Endodermal cell (in vitro differentiated cells): Measurements from ENCODE around the gene CELF2. TPM values are rescaled to one million over a fixed set of nuclear protein-coding genes. Genes with fewer than 3 reads are reported as not detected.

Experiments used
- DNase-seq: peaks from one replicate; pipeline ENCODE4 v3.0.0-alpha.2; 2017
- H3K27ac ChIP-seq: 2 replicates; pipeline ENCODE4 v1.5.1; 2013; ENCODE audit warnings: mild to moderate bottlenecking, low read depth, low read length, moderate library complexity
- H3K27me3 ChIP-seq: 2 replicates; pipeline ENCODE4 v1.6.1; 2013; ENCODE audit warnings: mild to moderate bottlenecking, low read length, moderate library complexity; ENCODE audit not compliant: insufficient read depth, control insufficient read depth, poor library complexity, severe bottlenecking
- H3K36me3 ChIP-seq: 2 replicates; pipeline ENCODE4 v1.7.0; 2013; ENCODE audit warnings: mild to moderate bottlenecking, low read length, moderate library complexity; ENCODE audit not compliant: control insufficient read depth, insufficient read depth
- H3K4me1 ChIP-seq: one replicate; pipeline ENCODE4 v1.7.0; 2013; ENCODE audit warnings: low read length; ENCODE audit not compliant: control insufficient read depth, insufficient read depth
- H3K4me3 ChIP-seq: 2 replicates; pipeline ENCODE4 v1.5.1; 2013; ENCODE audit warnings: mild to moderate bottlenecking, low read length, moderate library complexity
- H3K9ac ChIP-seq: 2 replicates; pipeline ENCODE4 v1.6.1; 2013; ENCODE audit warnings: mild to moderate bottlenecking, low read length, moderate library complexity; ENCODE audit not compliant: poor library complexity, severe bottlenecking; ENCODE audit errors: extremely low read depth
- H3K9me3 ChIP-seq: 2 replicates; pipeline ENCODE4 v1.6.1; 2013; ENCODE audit warnings: mild to moderate bottlenecking, low read length, moderate library complexity; ENCODE audit not compliant: control insufficient read depth
- H3K27ac Mint-ChIP-seq: 2 replicates; pipeline ENCODE4 v1.8.0; 2020; ENCODE audit warnings: mixed read lengths
- H3K27me3 Mint-ChIP-seq: 2 replicates; pipeline ENCODE4 v1.8.0; 2021; ENCODE audit warnings: mild to moderate bottlenecking, mixed read lengths; ENCODE audit not compliant: insufficient read depth
- H3K36me3 Mint-ChIP-seq: 2 replicates; pipeline ENCODE4 v1.8.0; 2020; ENCODE audit warnings: low read depth, mixed read lengths
- H3K4me1 Mint-ChIP-seq: 2 replicates; pipeline ENCODE4 v1.8.0; 2020; ENCODE audit warnings: mixed read lengths
- H3K4me3 Mint-ChIP-seq: 2 replicates; pipeline ENCODE4 v1.8.0; 2020; ENCODE audit warnings: mild to moderate bottlenecking, moderate library complexity, mixed read lengths
- H3K9me3 Mint-ChIP-seq: 2 replicates; pipeline ENCODE4 v1.8.0; 2020; ENCODE audit warnings: mild to moderate bottlenecking, mixed read lengths
- WGBS, 2 experiments: methylation state at CpG; one replicate each; pipeline versions ENCODE4 v1.1.5 to v1.1.7; 2013; ENCODE audit warnings: missing lambda C conversion rate in 2 of 2, mixed read lengths in 1 of 2; ENCODE audit not compliant: insufficient coverage in 1 of 2, insufficient read length in 1 of 2; 5-methylcytosine and 5-hydroxymethylcytosine counted together
- total RNA-seq, 2 donors: library from RNA; stranded (reverse); fragmentation: NEBNext Ultra II Directional in 1 of 2; extraction: Animal tissue kit (Norgen Biotek cat#: 25700) in 1 of 2; gene quantifications; 2 replicates in 1 of 2; 3 replicates in 1 of 2; pipeline ENCODE4 v1.2.1, GENCODE V29; 2021
- TF ChIP-seq, protein P1 (sequence below): fragments of 200-600 bp; sonication (generic); conservative IDR thresholded peaks from 2 replicates; pipeline ENCODE4 v1.5.0; 2021; ENCODE audit warnings: antibody characterized with exemption, mild to moderate bottlenecking

Gene CELF2
- total RNA-seq, 2 donors from 2014 or later: 79.9 to 96.1 TPM

DNA sequence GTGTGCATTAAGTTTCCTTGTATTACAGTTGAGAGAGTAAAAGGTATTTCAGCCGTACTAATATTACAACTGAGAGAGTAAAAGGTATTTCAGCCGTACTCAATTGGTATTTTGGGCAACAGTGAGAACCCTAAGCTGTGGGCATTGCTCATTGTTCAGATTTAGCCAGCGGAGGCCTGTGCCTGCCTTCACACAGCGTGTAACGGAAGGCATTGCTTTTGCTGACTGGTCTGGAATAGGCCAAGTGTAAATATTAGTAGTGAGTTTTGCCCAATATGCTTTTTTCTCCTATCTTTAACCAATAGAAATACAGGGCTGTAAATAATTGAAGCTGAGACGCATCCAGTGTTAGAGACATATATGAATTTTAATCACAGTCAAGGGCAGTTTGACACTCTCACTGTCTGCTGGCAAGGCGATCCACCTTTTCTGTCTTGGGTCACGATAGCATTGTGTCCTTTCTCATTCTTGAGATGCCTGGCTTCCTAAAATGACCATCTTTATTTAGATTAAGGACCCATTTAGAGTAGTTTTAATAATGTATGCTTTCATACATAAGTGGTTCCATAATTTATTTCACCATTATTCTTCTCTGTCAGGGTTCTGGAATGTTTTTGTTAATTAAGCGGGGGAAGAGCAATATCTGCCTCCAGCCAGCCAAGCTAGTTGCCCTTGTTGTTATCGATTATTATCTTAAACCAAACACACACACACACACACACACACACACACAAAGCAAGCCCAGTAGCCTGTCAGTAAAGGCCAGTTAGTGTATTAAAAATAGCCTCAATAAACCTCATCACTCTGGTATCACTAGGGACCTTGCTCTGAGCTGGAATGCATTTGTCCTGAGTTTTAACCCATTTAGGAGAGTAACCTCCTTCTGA lies 130.7 kb downstream of the CELF2 start:
- H3K27me3 Mint-ChIP-seq: no peaks in the 10 kb centered on the region
- no peak overlapping the region for H3K4me3 Mint-ChIP-seq
- peaks cover 7% of the 10 kb centered on the region for H3K36me3 ChIP-seq
- H3K9ac ChIP-seq: no peak overlapping the region
- no peak overlapping the region for H3K4me3 ChIP-seq
- H3K9me3 ChIP-seq: no peaks in the 10 kb centered on the region
- H3K27me3 ChIP-seq: no peaks in the 10 kb centered on the region
- TF ChIP-seq, protein P1, sequence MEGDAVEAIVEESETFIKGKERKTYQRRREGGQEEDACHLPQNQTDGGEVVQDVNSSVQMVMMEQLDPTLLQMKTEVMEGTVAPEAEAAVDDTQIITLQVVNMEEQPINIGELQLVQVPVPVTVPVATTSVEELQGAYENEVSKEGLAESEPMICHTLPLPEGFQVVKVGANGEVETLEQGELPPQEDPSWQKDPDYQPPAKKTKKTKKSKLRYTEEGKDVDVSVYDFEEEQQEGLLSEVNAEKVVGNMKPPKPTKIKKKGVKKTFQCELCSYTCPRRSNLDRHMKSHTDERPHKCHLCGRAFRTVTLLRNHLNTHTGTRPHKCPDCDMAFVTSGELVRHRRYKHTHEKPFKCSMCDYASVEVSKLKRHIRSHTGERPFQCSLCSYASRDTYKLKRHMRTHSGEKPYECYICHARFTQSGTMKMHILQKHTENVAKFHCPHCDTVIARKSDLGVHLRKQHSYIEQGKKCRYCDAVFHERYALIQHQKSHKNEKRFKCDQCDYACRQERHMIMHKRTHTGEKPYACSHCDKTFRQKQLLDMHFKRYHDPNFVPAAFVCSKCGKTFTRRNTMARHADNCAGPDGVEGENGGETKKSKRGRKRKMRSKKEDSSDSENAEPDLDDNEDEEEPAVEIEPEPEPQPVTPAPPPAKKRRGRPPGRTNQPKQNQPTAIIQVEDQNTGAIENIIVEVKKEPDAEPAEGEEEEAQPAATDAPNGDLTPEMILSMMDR: no peak
- WGBS, 2 experiments: 88 to 91% methylated on average over 6 to 10 of the region's 10 CpGs
- no peak for DNase-seq
- H3K4me1 ChIP-seq: peaks cover 22% of the 10 kb centered on the region
- H3K27ac ChIP-seq: no peak overlapping the region
- H3K4me1 Mint-ChIP-seq: peaks cover 71% of the 10 kb centered on the region
- peak overlapping the region; percentile 41 for H3K27ac Mint-ChIP-seq
- no peaks in the 10 kb centered on the region for H3K9me3 Mint-ChIP-seq
- peaks cover 2% of the 10 kb centered on the region for H3K36me3 Mint-ChIP-seq

DNA sequence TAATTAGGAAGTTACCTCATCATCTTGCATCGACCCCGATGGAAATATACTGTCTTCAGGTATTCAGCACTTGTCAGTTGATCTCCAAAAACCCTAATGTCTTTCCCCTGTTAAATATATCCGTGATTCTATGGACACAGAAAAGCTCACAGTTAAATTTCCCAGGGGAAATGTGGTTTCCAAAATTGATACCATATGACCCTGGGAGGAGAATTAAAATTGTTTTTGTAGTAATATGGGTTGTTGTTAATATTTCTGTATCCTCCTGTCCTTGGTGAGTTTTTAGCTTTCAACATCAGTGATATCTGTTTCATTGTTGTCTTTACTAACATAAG lies 132.1 kb downstream of the CELF2 start:
- no peak for DNase-seq
- 94 to 100% methylated on average over 3 of the region's 3 CpGs for WGBS, 2 experiments
- H3K9me3 ChIP-seq: no peaks in the 10 kb centered on the region
- no peaks in the 10 kb centered on the region for H3K27me3 ChIP-seq
- Mint-ChIP-seq H3K4me1 (peaks cover 84% of the 10 kb centered on the region), H3K27ac (no peak overlapping the region), H3K36me3 (no peaks in the 10 kb centered on the region), H3K4me3 (no peak overlapping the region), H3K27me3 (no peaks in the 10 kb centered on the region), H3K9me3 (no peaks in the 10 kb centered on the region)
- no peak overlapping the region for H3K27ac ChIP-seq
- H3K9ac ChIP-seq: no peak overlapping the region
- peaks cover 31% of the 10 kb centered on the region for H3K4me1 ChIP-seq
- H3K4me3 ChIP-seq: no peak overlapping the region
- H3K36me3 ChIP-seq: no peaks in the 10 kb centered on the region
- TF ChIP-seq, protein P1: no peak

DNA sequence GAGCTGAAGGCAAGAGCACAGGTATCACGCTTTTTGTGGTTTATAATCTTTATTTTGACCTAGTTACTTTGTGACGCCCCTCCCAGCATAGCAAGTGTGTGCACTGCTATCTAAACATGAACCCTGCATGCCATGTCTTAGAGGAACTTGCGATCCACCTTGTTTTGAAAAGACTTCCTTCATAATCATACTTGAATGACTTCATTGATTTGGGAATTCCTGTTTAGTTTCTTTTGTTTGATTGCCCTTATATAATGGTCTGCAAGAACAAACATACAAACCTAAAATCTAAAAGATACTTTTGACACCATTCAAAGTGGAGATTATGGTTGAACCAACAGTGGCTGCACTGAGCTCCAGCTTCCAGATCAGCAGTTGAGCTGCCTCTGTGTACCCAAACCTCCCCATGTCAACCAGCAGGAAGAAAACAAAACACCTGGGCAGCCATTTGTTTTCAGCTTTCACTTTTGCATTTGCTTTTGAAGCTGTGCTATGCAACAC lies 132.6 kb downstream of the CELF2 start:
- DNase-seq: no peak
- Mint-ChIP-seq H3K9me3 (no peaks in the 10 kb centered on the region), H3K4me1 (peaks cover 84% of the 10 kb centered on the region), H3K4me3 (no peak overlapping the region), H3K36me3 (peaks cover under 1% of the 10 kb centered on the region), H3K27me3 (no peaks in the 10 kb centered on the region), H3K27ac (no peak overlapping the region)
- whole genome bisulfite sequencing, 2 experiments: 94 to 100% methylated on average over 2 to 3 of the region's 3 CpGs
- H3K4me1 ChIP-seq: peaks cover 26% of the 10 kb centered on the region
- no peaks in the 10 kb centered on the region for H3K27me3 ChIP-seq
- no peaks in the 10 kb centered on the region for H3K36me3 ChIP-seq
- no peaks in the 10 kb centered on the region for H3K9me3 ChIP-seq
- H3K27ac ChIP-seq: no peak overlapping the region
- TF ChIP-seq, protein P1: no peak
- H3K9ac ChIP-seq: no peak overlapping the region
- no peak overlapping the region for H3K4me3 ChIP-seq
